RWPE2 (cell line): ENCODE data around the gene UBR1.
A peak's percentile ranks its signal among the peaks of the same experiment; 100 is the strongest.
"Not testable (repeated sequence)": the region's sequence is repeated elsewhere in the genome, so short reads cannot be mapped to it uniquely, and the experiment has no call there.

Experiments used
- ATAC-seq: fragments of 200-7000 bp; cut with Tn5 transposase; 3 replicates; pipeline ENCODE4 v1.9.1; 2021; ENCODE audit warnings: low read depth
- DNase-seq: peaks from one replicate; pipeline ENCODE4 v3.0.0-alpha.2; 2020; ENCODE audit warnings: low spot score
- H3K27ac ChIP-seq: fragments of 450-650 bp; 2 replicates; pipeline ENCODE4 v1.5.1; 2017; ENCODE audit warnings: mild to moderate bottlenecking; ENCODE audit not compliant: poor library complexity, severe bottlenecking
- H3K27me3 ChIP-seq: fragments of 250-450 bp; sonication (Bioruptor Pico); 2 replicates; pipeline ENCODE4 v1.5.1; 2021; ENCODE audit warnings: mild to moderate bottlenecking, moderate library complexity; ENCODE audit not compliant: insufficient read depth, poor library complexity, severe bottlenecking
- H3K36me3 ChIP-seq: fragments of 250-450 bp; sonication (Bioruptor Pico); 2 replicates; pipeline ENCODE4 v1.5.1; 2020; ENCODE audit warnings: low read depth, mild to moderate bottlenecking, moderate library complexity
- H3K4me1 ChIP-seq: fragments of 250-450 bp; sonication (Bioruptor Pico); 2 replicates; pipeline ENCODE4 v1.5.1; 2021; ENCODE audit warnings: mild to moderate bottlenecking, moderate library complexity; ENCODE audit not compliant: insufficient read depth, poor library complexity, severe bottlenecking
- H3K4me3 ChIP-seq: fragments of 250-450 bp; sonication (Bioruptor Pico); 2 replicates; pipeline ENCODE4 v1.5.1; 2021; ENCODE audit warnings: mild to moderate bottlenecking, moderate library complexity; ENCODE audit not compliant: severe bottlenecking
- H3K9me3 ChIP-seq: fragments of 250-450 bp; sonication (Bioruptor Pico); 2 replicates; pipeline ENCODE4 v1.5.1; 2021; ENCODE audit warnings: mild to moderate bottlenecking, moderate library complexity; ENCODE audit not compliant: severe bottlenecking
- TF ChIP-seq, protein P1 (sequence below): fragments of 450-650 bp; IDR thresholded peaks from one replicate; pipeline ENCODE4 v1.5.1; 2017; ENCODE audit warnings: mild to moderate bottlenecking, moderate library complexity; ENCODE audit not compliant: poor library complexity, severe bottlenecking

The UBR1 gene

DNA sequence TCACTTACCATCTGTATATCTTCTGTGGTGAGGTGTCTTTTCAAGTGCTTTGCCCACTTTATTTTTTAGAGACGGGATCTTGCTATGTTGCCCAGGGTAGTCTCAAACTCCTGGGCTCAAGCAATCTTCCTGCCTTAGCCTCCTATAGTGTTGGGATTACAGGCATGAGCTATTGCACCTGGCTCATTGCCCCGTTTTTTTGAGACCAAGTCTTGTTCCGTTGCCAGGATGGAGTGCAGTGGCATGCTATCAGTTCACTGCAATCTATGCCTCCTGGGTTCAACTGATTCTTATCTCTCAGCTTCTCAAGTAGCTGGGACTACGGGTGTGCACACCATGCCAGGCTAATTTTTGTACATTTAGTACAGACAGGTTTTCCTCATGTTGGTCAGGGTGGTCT, 132.7 kb downstream of the UBR1 start:
- TF ChIP-seq, protein P1, sequence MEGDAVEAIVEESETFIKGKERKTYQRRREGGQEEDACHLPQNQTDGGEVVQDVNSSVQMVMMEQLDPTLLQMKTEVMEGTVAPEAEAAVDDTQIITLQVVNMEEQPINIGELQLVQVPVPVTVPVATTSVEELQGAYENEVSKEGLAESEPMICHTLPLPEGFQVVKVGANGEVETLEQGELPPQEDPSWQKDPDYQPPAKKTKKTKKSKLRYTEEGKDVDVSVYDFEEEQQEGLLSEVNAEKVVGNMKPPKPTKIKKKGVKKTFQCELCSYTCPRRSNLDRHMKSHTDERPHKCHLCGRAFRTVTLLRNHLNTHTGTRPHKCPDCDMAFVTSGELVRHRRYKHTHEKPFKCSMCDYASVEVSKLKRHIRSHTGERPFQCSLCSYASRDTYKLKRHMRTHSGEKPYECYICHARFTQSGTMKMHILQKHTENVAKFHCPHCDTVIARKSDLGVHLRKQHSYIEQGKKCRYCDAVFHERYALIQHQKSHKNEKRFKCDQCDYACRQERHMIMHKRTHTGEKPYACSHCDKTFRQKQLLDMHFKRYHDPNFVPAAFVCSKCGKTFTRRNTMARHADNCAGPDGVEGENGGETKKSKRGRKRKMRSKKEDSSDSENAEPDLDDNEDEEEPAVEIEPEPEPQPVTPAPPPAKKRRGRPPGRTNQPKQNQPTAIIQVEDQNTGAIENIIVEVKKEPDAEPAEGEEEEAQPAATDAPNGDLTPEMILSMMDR = no peak
- ATAC-seq = no peak
- peaks cover 91% of the 10 kb centered on the region for H3K36me3 ChIP-seq
- no peaks in the 10 kb centered on the region for H3K4me1 ChIP-seq
- H3K27me3 ChIP-seq = no peaks in the 10 kb centered on the region
- no peaks in the 10 kb centered on the region for H3K9me3 ChIP-seq
- no peak overlapping the region for H3K4me3 ChIP-seq
- no peak overlapping the region for H3K27ac ChIP-seq
- DNase-seq = no peak

- no peak for ATAC-seq
These were observed 134.0 kb downstream of the UBR1 start for GRCh38 chr15:42971830-42972229.

DNA sequence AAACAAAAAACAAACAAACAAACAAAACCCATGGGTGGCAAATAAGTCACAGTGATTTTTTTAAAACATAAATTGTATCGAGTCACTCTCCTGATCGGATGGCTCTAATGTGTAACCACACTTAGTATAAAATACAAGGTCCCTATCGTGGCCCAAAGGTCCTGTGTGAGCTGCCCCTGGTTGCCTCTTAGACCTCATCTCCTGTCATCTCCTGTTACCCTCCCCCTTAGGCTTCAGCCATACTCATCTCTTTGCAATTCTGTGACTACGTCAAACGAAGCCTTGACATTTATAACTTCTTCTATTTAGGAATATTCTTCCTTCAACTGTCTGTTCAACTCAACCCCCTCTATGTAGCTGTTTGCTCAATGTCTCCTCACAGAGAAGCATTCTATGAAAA, 141.4 kb downstream of the UBR1 start:
- Histone ChIP-seq H3K9me3 (no peaks in the 10 kb centered on the region), H3K27me3 (no peaks in the 10 kb centered on the region), H3K27ac (no peak overlapping the region), H3K4me1 (no peaks in the 10 kb centered on the region), H3K36me3 (peaks cover 77% of the 10 kb centered on the region), H3K4me3 (no peak overlapping the region)
- ATAC-seq (no peak), DNase-seq (no peak)
- TF ChIP-seq, protein P1 = no peak

More at GRCh38 chr15:42971830-42972229, 134.0 kb downstream of the UBR1 start:
- TF ChIP-seq, protein P1 = no peak
- no peak overlapping the region for H3K4me3 ChIP-seq
- H3K4me1 ChIP-seq = no peaks in the 10 kb centered on the region
- H3K9me3 ChIP-seq = no peaks in the 10 kb centered on the region
- no peak overlapping the region for H3K27ac ChIP-seq
- peaks cover 86% of the 10 kb centered on the region for H3K36me3 ChIP-seq
- H3K27me3 ChIP-seq = no peaks in the 10 kb centered on the region
- no peak for DNase-seq

DNA sequence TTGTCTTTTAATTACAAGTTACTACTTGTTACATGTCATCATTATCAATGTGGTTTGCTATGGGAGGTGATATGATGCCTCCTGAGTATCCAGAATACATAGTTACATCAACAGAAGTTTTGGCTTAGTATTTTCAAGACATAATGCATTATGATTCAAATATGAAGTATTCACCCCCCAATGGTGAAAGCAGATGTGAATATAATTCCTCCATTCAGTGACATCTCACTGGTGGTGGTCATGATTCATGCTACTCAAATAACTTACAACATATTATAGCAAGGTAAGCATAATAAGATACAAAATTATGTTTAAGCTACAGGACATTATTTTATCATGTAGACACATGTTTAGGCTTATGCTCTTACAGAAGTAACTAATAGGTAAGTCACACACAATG, 150.3 kb downstream of the UBR1 start:
- Histone ChIP-seq H3K4me3 (no peak overlapping the region), H3K9me3 (no peaks in the 10 kb centered on the region), H3K36me3 (peaks cover 82% of the 10 kb centered on the region), H3K4me1 (peaks cover 25% of the 10 kb centered on the region), H3K27me3 (no peaks in the 10 kb centered on the region), H3K27ac (peak overlapping the region; percentile 67)
- DNase-seq = no peak
- TF ChIP-seq, protein P1 = no peak
- peak; percentile 89 for ATAC-seq

GRCh38 chr15:42954291-42954690, 151.5 kb downstream of the UBR1 start:
- Histone ChIP-seq H3K27me3 (no peaks in the 10 kb centered on the region), H3K9me3 (no peaks in the 10 kb centered on the region), H3K4me3 (no peak overlapping the region), H3K36me3 (peaks cover 82% of the 10 kb centered on the region), H3K27ac (peak overlapping the region; percentile 67), H3K4me1 (peaks cover 25% of the 10 kb centered on the region)
- ATAC-seq (no peak), DNase-seq (no peak)
- TF ChIP-seq, protein P1 = no peak

DNA sequence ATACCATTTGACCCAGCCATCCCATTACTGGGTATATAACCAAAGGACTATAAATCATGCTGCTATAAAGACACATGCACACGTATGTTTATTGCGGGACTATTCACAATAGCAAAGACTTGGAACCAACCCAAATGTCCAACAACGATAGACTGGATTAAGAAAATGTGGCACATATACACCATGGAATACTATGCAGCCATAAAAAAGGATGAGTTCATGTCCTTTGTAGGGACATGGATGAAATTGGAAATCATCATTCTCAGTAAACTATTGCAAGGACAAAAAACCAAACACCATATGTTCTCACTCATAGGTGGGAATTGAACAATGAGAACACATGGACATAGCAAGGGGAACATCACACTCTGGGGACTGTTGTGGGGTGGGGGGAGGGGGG, 156.9 kb downstream of the UBR1 start:
- DNase-seq, ATAC-seq: not testable (repeated sequence)
- H3K36me3 ChIP-seq = peaks cover 80% of the 10 kb centered on the region

More for the DNA sequence above, 156.9 kb downstream of the UBR1 start:
- H3K27me3 ChIP-seq, H3K4me3 ChIP-seq, H3K27ac ChIP-seq, H3K9me3 ChIP-seq, H3K4me1 ChIP-seq: not testable (repeated sequence)
